NCI-H524 (cell line): Measurements from ENCODE around the gene ZNF81.
A peak's percentile ranks its signal among the peaks of the same experiment; 100 is the strongest.
"Not testable (repeated sequence)": the region's sequence is repeated elsewhere in the genome, so short reads cannot be mapped to it uniquely, and the experiment has no call there.

Experiments
- DNase-seq, 2 experiments: peaks; one replicate each; lab custom pipeline; 2025; lab: John Stamatoyannopoulos, UW

The ZNF81 gene

GRCh38 chrX:47936224-47936939 lies 99.7 kb downstream of the ZNF81 start:
- no peak for DNase-seq

GRCh38 chrX:47936940-47937317 lies 100.2 kb downstream of the ZNF81 start:
- no peak for DNase-seq

- no peak for DNase-seq
These were observed 103.7 kb downstream of the ZNF81 start for GRCh38 chrX:47940448-47940847.

- no peak for DNase-seq
These were observed 104.7 kb downstream of the ZNF81 start for GRCh38 chrX:47941423-47941822.

GRCh38 chrX:47955295-47955694 lies 118.6 kb downstream of the ZNF81 start:
- DNase-seq = not testable (repeated sequence)

- DNase-seq = no peak
These were observed 119.3 kb downstream of the ZNF81 start for GRCh38 chrX:47956016-47956415.

GRCh38 chrX:47958206-47958605 lies 121.5 kb downstream of the ZNF81 start:
- peak; percentile 73 to 82 for DNase-seq

- peak in 1 of 2 experiments; percentile 1 for DNase-seq
These were observed 122.2 kb downstream of the ZNF81 start for GRCh38 chrX:47958761-47959342.

GRCh38 chrX:47960406-47960805 lies 123.7 kb downstream of the ZNF81 start:
- DNase-seq = no peak

- not testable (repeated sequence) for DNase-seq
These were observed 125.1 kb downstream of the ZNF81 start for GRCh38 chrX:47961830-47962229.

GRCh38 chrX:47965526-47965925 lies 128.8 kb downstream of the ZNF81 start:
- DNase-seq = not testable (repeated sequence)
